Testis (tissue), 3 donors: ENCODE data around the gene EPB41L2. TPM values are rescaled to one million over a fixed set of nuclear protein-coding genes. Genes with fewer than 3 reads are reported as not detected.

ENCODE experiments used
- DNase-seq: peaks from one replicate; pipeline ENCODE4 v3.0.0-alpha.2; 2019
- H3K27ac ChIP-seq, 2 donors: fragments of 200-600 bp; sonication (generic); one replicate each; pipeline ENCODE4 v1.5.1; 2019
- H3K27me3 ChIP-seq: fragments of 200-600 bp; sonication (generic); one replicate; pipeline ENCODE4 v1.5.1; 2019
- H3K36me3 ChIP-seq: fragments of 200-600 bp; sonication (generic); one replicate; pipeline ENCODE4 v1.5.1; 2017; ENCODE audit warnings: low read depth; ENCODE audit errors: missing control alignments
- H3K4me1 ChIP-seq: fragments of 200-600 bp; sonication (generic); one replicate; pipeline ENCODE4 v1.5.1; 2019
- H3K4me3 ChIP-seq, 2 donors: fragments of 200-600 bp; sonication (generic); one replicate each; pipeline ENCODE4 v1.5.1; 2017 to 2019
- H3K9me3 ChIP-seq: fragments of 200-600 bp; sonication (generic); one replicate; pipeline ENCODE4 v1.5.1; 2017
- CTCF ChIP-seq, 3 experiments: fragments of 450-650 bp in 2 of 3; fragments of 200-600 bp in 1 of 3; sonication (generic) in 1 of 3; IDR thresholded peaks; one replicate each; pipeline ENCODE4 v1.5.1; 2016 to 2019; ENCODE audit warnings: antibody characterized with exemption in 3 of 3, mild to moderate bottlenecking in 2 of 3, moderate library complexity in 1 of 3
- POLR2A ChIP-seq: fragments of 450-650 bp; IDR thresholded peaks from one replicate; pipeline ENCODE4 v1.6.1; 2017; ENCODE audit warnings: antibody characterized with exemption, mild to moderate bottlenecking, moderate library complexity
- WGBS, 2 donors: methylation state at CpG; one replicate each; pipeline ENCODE4 v1.1.5; 2018; 5-methylcytosine and 5-hydroxymethylcytosine counted together
- intact Hi-C: fragments of 100-400 bp; cut with DNase I; formaldehyde crosslinking; loops from one replicate; pipeline ENCODE4 v1.15.1; 2023; ENCODE audit warnings: low total_unique reads
- polyA plus RNA-seq: library from polyadenylated mRNA; stranded (reverse); fragments of 350-450 nt; fragmentation: Illumina TruSeq; extraction: RNeasy Lipid Tissue Mini Kit (QIAGEN cat#74804); gene quantifications from one replicate; pipeline ENCODE4 v1.2.3, GENCODE V29; 2014; ENCODE audit warnings: low read depth, low replicate concordance; ENCODE audit not compliant: insufficient read depth
- total RNA-seq, 2 donors: library from RNA; depleted of rRNA; stranded (reverse); fragments of >200 nt; gene quantifications; one replicate each; pipeline ENCODE4 v1.2.3, GENCODE V29; 2016

Gene EPB41L2
- total and polyA plus RNA-seq, 3 donors from 2014 or later, result 131 to 206 (median 139) TPM

GRCh38 chr6:130886966-130887365 lies 176.1 kb downstream of the EPB41L2 start:
- Histone ChIP-seq H3K4me3 (no peak overlapping the region), H3K27me3 (no peaks in the 10 kb centered on the region), H3K4me1 (no peaks in the 10 kb centered on the region), H3K36me3 (no peaks in the 10 kb centered on the region), H3K27ac (no peak overlapping the region), H3K9me3 (no peaks in the 10 kb centered on the region)
- DNase-seq, result no peak
- TF ChIP-seq POLR2A (no peak), CTCF (IDR thresholded peaks at IDR 0.05) (no peak)
- 86 to 100% methylated on average over 2 of the region's 2 CpGs for WGBS, 2 donors
- intact Hi-C loops, result loop anchor here (10.0 kb wide), 1 partner anchor 228 kb away; no protein-coding TSS in a partner anchor

GRCh38 chr6:130885392-130886192 lies 177.5 kb downstream of the EPB41L2 start:
- H3K27ac ChIP-seq, result no peak overlapping the region
- no peak for TF ChIP-seq POLR2A
- peak; percentile 75 to 92 (median 83) for TF ChIP-seq CTCF (IDR thresholded peaks at IDR 0.05)
- DNase-seq, result peak; percentile 87
- H3K36me3 ChIP-seq, result no peaks in the 10 kb centered on the region
- intact Hi-C loops, result loop anchor here (10.0 kb wide), 1 partner anchor 229 kb away; no protein-coding TSS in a partner anchor
- H3K4me3 ChIP-seq, result no peak overlapping the region
- no peaks in the 10 kb centered on the region for H3K27me3 ChIP-seq
- whole genome bisulfite sequencing, 2 donors, result 37 to 47% methylated on average over 4 of the region's 4 CpGs
- H3K9me3 ChIP-seq, result no peaks in the 10 kb centered on the region
- no peaks in the 10 kb centered on the region for H3K4me1 ChIP-seq

- intact Hi-C loops, result loop anchor here (10.0 kb wide), 1 partner anchor 232 kb away; no protein-coding TSS in a partner anchor
These were observed 180.7 kb downstream of the EPB41L2 start for GRCh38 chr6:130882370-130882769.

GRCh38 chr6:130879826-130880225 lies 183.2 kb downstream of the EPB41L2 start:
- no peaks in the 10 kb centered on the region for H3K4me1 ChIP-seq
- H3K36me3 ChIP-seq, result no peaks in the 10 kb centered on the region
- H3K4me3 ChIP-seq, result no peak overlapping the region
- TF ChIP-seq CTCF (IDR thresholded peaks at IDR 0.05) (no peak), POLR2A (no peak)
- intact Hi-C loops, result loop anchor here (10.0 kb wide), 1 partner anchor 235 kb away; no protein-coding TSS in a partner anchor
- 81 to 86% methylated on average over 6 of the region's 6 CpGs for WGBS, 2 donors
- H3K27me3 ChIP-seq, result no peaks in the 10 kb centered on the region
- no peak overlapping the region for H3K27ac ChIP-seq
- no peak for DNase-seq
- H3K9me3 ChIP-seq, result no peaks in the 10 kb centered on the region

More at GRCh38 chr6:130882370-130882769, 180.7 kb downstream of the EPB41L2 start:
- no peak for DNase-seq
- no peaks in the 10 kb centered on the region for H3K9me3 ChIP-seq
- no peak overlapping the region for H3K27ac ChIP-seq
- no peak overlapping the region for H3K4me3 ChIP-seq
- no peaks in the 10 kb centered on the region for H3K4me1 ChIP-seq
- no peaks in the 10 kb centered on the region for H3K36me3 ChIP-seq
- 83 to 92% methylated on average over 4 of the region's 4 CpGs for WGBS, 2 donors
- TF ChIP-seq CTCF (IDR thresholded peaks at IDR 0.05) (no peak), POLR2A (no peak)
- H3K27me3 ChIP-seq, result no peaks in the 10 kb centered on the region
